HEK293T (cell line): ENCODE data around the gene TRAF2.
"Not testable (repeated sequence)": the region's sequence is repeated elsewhere in the genome, so short reads cannot be mapped to it uniquely, and the experiment has no call there.

Experiments used
- CTCF ChIA-PET: fragments of 350-600 bp; formaldehyde crosslinking; extraction: SDS; loops from one replicate; lab custom pipeline; 2021; ENCODE audit warnings: antibody characterized with exemption, inconsistent platforms; lab: Yijun Ruan, JAX
- POLR2A ChIA-PET: fragments of 350-600 bp; formaldehyde crosslinking; extraction: SDS; loops from one replicate; lab custom pipeline; 2020; ENCODE audit warnings: antibody characterized with exemption, inconsistent platforms; lab: Yijun Ruan, JAX
- DNase-seq: peaks from one replicate; pipeline ENCODE4 v3.0.0; 2012; ENCODE audit warnings: mixed read lengths; ENCODE audit errors: extremely low spot score
- ARNT ChIP-seq: fragments of 450-650 bp; IDR thresholded peaks from 2 replicates; pipeline ENCODE4 v1.6.1; 2017; ENCODE audit warnings: mild to moderate bottlenecking
- BHLHE40 ChIP-seq: fragments of 450-650 bp; IDR thresholded peaks from 2 replicates; pipeline ENCODE4 v1.6.1; 2016; ENCODE audit warnings: mild to moderate bottlenecking, moderate library complexity, borderline replicate concordance
- CTBP1 ChIP-seq: fragments of 450-650 bp; IDR thresholded peaks from 2 replicates; pipeline ENCODE4 v1.6.1; 2016; ENCODE audit warnings: borderline replicate concordance
- ELF4 ChIP-seq: fragments of 450-650 bp; IDR thresholded peaks from 2 replicates; pipeline ENCODE4 v1.6.1; 2017; ENCODE audit warnings: antibody characterized with exemption
- FOXA1 ChIP-seq: fragments of 450-650 bp; IDR thresholded peaks from 2 replicates; pipeline ENCODE4 v1.6.1; 2016; ENCODE audit warnings: mild to moderate bottlenecking
- FOXK2 ChIP-seq: fragments of 450-650 bp; IDR thresholded peaks from 2 replicates; pipeline ENCODE4 v1.6.1; 2016; ENCODE audit warnings: mild to moderate bottlenecking
- FOXM1 ChIP-seq: fragments of 450-650 bp; IDR thresholded peaks from 2 replicates; pipeline ENCODE4 v1.6.1; 2017; ENCODE audit warnings: mild to moderate bottlenecking, borderline replicate concordance
- HDGF ChIP-seq: fragments of 450-650 bp; IDR thresholded peaks from 2 replicates; pipeline ENCODE4 v1.6.1; 2017; ENCODE audit warnings: antibody characterized with exemption, borderline replicate concordance
- L3MBTL2 ChIP-seq: fragments of 450-650 bp; conservative IDR thresholded peaks from 2 replicates; pipeline ENCODE4 v1.6.1; 2016; ENCODE audit warnings: mild to moderate bottlenecking
- LEF1 ChIP-seq: fragments of 450-650 bp; IDR thresholded peaks from 2 replicates; pipeline ENCODE4 v1.6.1; 2017; ENCODE audit warnings: mild to moderate bottlenecking, borderline replicate concordance
- NFRKB ChIP-seq: fragments of 450-650 bp; IDR thresholded peaks from 2 replicates; pipeline ENCODE4 v1.6.1; 2016; ENCODE audit warnings: mild to moderate bottlenecking, moderate library complexity
- PKNOX1 ChIP-seq: fragments of 450-650 bp; IDR thresholded peaks from 2 replicates; pipeline ENCODE4 v1.6.1; 2016
- SP1 ChIP-seq: fragments of 450-650 bp; IDR thresholded peaks from 2 replicates; pipeline ENCODE4 v1.6.1; 2017
- SUZ12 ChIP-seq: fragments of 450-650 bp; IDR thresholded peaks from 2 replicates; pipeline ENCODE4 v1.6.1; 2016; ENCODE audit warnings: mild to moderate bottlenecking
- TARDBP ChIP-seq: fragments of 450-650 bp; IDR thresholded peaks from 2 replicates; pipeline ENCODE4 v1.6.1; 2016
- ZNF384 ChIP-seq: fragments of 450-650 bp; IDR thresholded peaks from 2 replicates; pipeline ENCODE4 v1.6.1; 2016

Gene TRAF2

GRCh38 chr9:136882109-136882946, 4.0 kb upstream of the TRAF2 start:
- CTCF ChIA-PET: no interaction called here
- DNase-seq: no peak
- POLR2A ChIA-PET: interaction anchor here (0.9 to 1.1 kb wide), 4 partner anchors 14 to 35 kb away, joined by 3 to 5 read pairs (median 3); partner anchors contain the start of gene EDF1
- no peak for TF ChIP-seq ZNF384
- TF ChIP-seq FOXM1: no peak
- TF ChIP-seq FOXK2: no peak
- no peak for TF ChIP-seq PKNOX1
- no peak for TF ChIP-seq SUZ12
- TF ChIP-seq BHLHE40: no peak
- no peak for TF ChIP-seq ELF4
- no peak for TF ChIP-seq FOXA1
- TF ChIP-seq ARNT: no peak
- no peak for TF ChIP-seq TARDBP
- no peak for TF ChIP-seq CTBP1

DNA sequence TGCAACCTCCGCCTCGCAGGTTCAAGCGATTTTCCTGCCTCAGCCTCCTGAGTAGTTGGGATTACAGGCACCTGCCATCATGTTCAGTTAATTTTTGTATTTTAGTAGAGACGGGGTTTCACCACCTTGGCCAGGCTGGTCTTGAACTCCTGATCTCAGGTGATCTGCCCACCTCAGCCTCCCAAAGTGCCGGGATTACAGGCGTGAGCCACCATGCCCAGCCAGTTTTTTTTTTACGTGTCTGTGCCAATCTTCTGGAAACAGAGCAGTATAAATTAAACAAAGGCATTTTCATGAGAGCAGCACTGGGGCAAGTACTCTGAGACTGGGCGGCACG, 3.4 kb upstream of the TRAF2 start:
- CTCF ChIA-PET, DNase-seq: not testable (repeated sequence)
- POLR2A ChIA-PET: interaction anchor here (0.9 kb wide), 1 partner anchor 17 kb away, joined by 3 read pairs; the partner anchor contains the start of gene EDF1

DNA sequence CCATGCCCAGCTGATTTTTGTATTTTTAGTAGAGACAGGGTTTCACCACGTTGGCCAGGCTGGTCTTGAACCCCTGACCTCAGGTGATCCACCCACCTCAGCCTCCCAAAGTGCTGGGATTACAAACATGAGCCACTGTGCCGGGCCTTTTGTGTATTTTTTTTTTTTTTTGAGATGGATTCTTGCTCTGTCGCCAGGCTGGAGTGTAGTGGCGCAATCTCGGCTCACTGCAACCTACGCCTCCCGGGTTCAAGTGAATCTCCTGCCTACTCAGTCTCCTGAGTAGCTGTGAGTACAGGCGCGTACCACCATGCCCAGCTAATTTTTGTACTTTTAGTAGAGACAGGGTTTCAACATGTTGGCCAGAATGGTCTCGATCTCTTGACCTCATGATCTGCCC, 2.6 kb upstream of the TRAF2 start:
- DNase-seq, CTCF ChIA-PET, POLR2A ChIA-PET: not testable (repeated sequence)

DNA sequence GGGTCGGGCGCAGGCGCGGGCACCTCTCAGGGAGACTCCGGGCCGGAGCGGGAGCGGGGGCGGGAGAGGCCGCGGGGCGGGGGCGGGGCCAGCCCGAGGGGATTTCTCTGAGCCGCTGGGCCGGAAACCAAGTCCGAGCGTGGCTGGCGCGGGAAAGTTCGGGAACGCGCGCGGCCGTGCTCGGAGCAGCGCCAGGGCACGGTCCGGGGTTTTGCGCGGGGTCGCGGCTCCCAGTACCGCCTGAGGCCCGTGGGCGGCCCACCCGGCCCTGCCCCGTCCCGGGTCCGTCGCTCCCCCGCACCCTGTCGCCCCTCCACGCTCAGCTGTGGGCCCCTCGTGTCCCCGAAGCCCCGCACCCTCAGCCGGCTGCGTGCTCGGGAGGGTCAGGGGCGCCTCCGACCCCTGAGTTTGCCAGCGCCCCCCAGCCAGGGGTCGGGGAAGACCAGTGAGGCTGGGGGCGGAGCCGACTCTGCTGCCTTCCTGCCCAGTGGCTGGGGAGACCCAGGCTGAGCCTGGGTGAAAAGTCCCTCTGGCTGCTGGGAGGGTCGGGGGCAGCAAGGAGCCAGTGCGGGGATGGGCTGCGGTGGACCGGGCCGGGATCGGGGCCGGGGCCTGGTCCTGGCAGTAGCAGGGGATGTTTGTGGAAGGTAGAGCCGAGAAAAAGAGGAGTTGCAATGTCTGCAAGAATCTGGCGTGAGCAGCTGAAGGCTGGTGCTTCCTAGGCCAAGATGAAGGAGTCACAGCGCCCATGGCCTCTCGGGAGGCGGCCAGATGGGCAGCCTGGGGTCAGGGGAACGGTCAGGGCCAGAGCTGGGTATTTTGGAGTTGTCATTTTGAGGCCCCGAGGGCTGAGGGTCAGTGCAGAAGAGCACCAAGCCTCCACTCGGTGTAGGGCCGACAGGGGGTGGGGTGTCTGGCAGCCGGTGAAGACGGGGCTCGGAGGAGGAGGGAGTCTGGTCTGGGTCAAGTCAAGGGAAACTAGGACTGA, 588 bp downstream of the TRAF2 start:
- no peak for TF ChIP-seq ELF4
- no peak for TF ChIP-seq SUZ12
- TF ChIP-seq ARNT: no peak
- TF ChIP-seq PKNOX1: no peak
- no peak for TF ChIP-seq FOXK2
- TF ChIP-seq SP1: no peak
- no peak for TF ChIP-seq BHLHE40
- no peak for TF ChIP-seq ZNF384
- TF ChIP-seq CTBP1: no peak
- CTCF ChIA-PET: interaction anchor here (0.8 kb wide), 1 partner anchor 102 kb away, joined by 4 read pairs; no protein-coding TSS in a partner anchor
- POLR2A ChIA-PET: interaction anchor here (0.7 to 1.4 kb wide), 8 partner anchors 8 to 159 kb away, joined by 3 to 5 read pairs (median 4); partner anchors contain the start of gene EDF1
- peak; percentile 47 for DNase-seq

DNA sequence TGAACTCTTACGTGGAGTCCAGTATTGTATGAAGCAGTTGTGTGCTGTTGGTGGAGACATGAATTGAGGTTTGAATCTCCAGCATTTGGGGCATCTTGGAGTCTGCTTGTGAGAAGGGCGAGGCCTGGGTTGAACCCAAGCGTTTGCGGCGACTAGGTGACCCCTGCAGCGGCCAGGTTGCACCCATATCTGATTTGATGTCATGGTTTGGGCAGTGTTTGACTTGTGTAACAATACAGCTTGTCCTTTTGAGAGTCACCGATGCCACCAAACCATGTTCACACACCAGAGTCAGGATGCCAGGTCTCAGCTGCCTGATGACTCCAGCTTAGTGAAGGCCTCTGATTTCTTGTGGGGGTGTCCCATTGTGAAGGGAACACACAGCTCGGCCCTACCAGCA, 2.1 kb downstream of the TRAF2 start:
- ChIA-PET POLR2A (no interaction called here), CTCF (no interaction called here)
- TF ChIP-seq LEF1: no peak
- TF ChIP-seq L3MBTL2: no peak
- no peak for TF ChIP-seq TARDBP
- no peak for TF ChIP-seq NFRKB
- TF ChIP-seq FOXK2: no peak
- TF ChIP-seq SP1: no peak
- no peak for TF ChIP-seq FOXM1
- TF ChIP-seq FOXA1: no peak
- TF ChIP-seq HDGF: no peak
- no peak for TF ChIP-seq ARNT
- TF ChIP-seq SUZ12: no peak
- DNase-seq: no peak

- no peak for TF ChIP-seq FOXA1
- no peak for TF ChIP-seq HDGF
- TF ChIP-seq SP1: no peak
- no peak for TF ChIP-seq FOXK2
- no peak for TF ChIP-seq ZNF384
- TF ChIP-seq L3MBTL2: no peak
- no peak for TF ChIP-seq ARNT
- ChIA-PET CTCF (no interaction called here), POLR2A (no interaction called here)
- DNase-seq: no peak
Observed at GRCh38 chr9:136889858-136890257, 3.5 kb downstream of the TRAF2 start.

DNA sequence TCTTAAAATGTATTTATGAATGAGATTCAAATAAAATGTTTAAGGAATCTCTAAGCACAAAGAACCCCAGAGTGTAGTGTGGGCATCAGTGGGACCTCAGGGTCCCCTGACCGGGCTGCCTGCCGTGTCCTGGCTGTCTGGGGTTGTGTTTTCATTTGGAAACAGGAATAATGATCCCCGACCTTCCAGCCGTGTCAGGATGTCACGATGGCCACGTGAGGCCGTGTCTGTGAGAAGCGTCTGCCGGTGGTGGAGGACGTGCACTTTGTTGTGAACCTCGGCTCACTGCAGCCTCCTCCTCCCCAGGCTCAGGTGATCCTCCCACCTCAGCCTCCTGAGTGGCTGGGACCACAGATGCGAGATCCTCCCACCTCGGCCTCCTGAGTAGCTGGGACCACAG, 4.3 kb downstream of the TRAF2 start:
- DNase-seq: no peak
- CTCF ChIA-PET: no interaction called here
- POLR2A ChIA-PET: no interaction called here
- TF ChIP-seq BHLHE40 (no peak), ARNT (no peak), TARDBP (no peak), LEF1 (no peak), CTBP1 (no peak), NFRKB (no peak), SUZ12 (no peak), PKNOX1 (no peak), L3MBTL2 (no peak), SP1 (no peak), ZNF384 (no peak), FOXK2 (no peak)
